GM12878 (cell line): ENCODE measurements around the gene ANO10. TPM values are rescaled to one million over a fixed set of nuclear protein-coding genes. Genes with fewer than 3 reads are reported as not detected.

Experiments
- ATAC-seq: fragments of 200-7000 bp; cut with Tn5 transposase; 3 replicates; pipeline ENCODE4 v1.9.1; 2020; ENCODE audit warnings: mild to moderate bottlenecking, moderate library complexity
- BruUV-seq: library from RNA; stranded (reverse); fragments of 400-500 nt; replicated peaks from 2 replicates; lab custom pipeline; 2021; lab: Mats Ljungman, UMichigan
- CTCF ChIA-PET: fragments of 300-600 bp; sonication (Branson Sonifier 250); formaldehyde crosslinking; extraction: SDS; loops from one replicate; lab custom pipeline; 2021; ENCODE audit warnings: inconsistent platforms; lab: Yijun Ruan, JAX
- POLR2A ChIA-PET: fragments of 350-600 bp; formaldehyde crosslinking; extraction: SDS; loops from one replicate; lab custom pipeline; 2021; ENCODE audit warnings: inconsistent platforms; lab: Charles Lee
- RAD21 ChIA-PET: fragments of 300-600 bp; sonication (Branson Sonifier 250); formaldehyde crosslinking; loops from one replicate; lab custom pipeline; 2023; ENCODE audit warnings: antibody characterized with exemption; ENCODE audit not compliant: unreplicated experiment; lab: Charles Lee
- SMC1A ChIA-PET: fragments of 300-600 bp; sonication (Branson Sonifier 250); formaldehyde crosslinking; loops from one replicate; lab custom pipeline; 2023; ENCODE audit not compliant: unreplicated experiment, uncharacterized antibody; lab: Charles Lee
- DNase-seq: peaks from one replicate; pipeline ENCODE4 v3.0.0-alpha.2; 2011; ENCODE audit warnings: low read depth, low spot score
- FAIRE-seq: peaks from 3 replicates; lab custom pipeline; 2011; peaks lifted over from hg19 to GRCh38; lab: Jason Lieb, UNC
- H2AFZ ChIP-seq: 2 replicates; pipeline ENCODE4 v1.6.0; 2011; ENCODE audit warnings: low read depth, low read length, control low read depth; ENCODE audit not compliant: control insufficient read depth
- H3K27ac ChIP-seq: 2 replicates; pipeline ENCODE4 v1.5.1; 2011; ENCODE audit warnings: control low read depth; ENCODE audit not compliant: control insufficient read depth, insufficient read depth
- H3K27me3 ChIP-seq, 2 experiments: replicated peaks in 1 of 2; 2 replicates each; pipeline versions ENCODE4 v1.6.0 to v1.6.1; 2011; ENCODE audit warnings: low read length in 1 of 2; ENCODE audit not compliant: control insufficient read depth in 2 of 2, insufficient read depth in 2 of 2
- H3K36me3 ChIP-seq, 2 experiments: 2 replicates each; pipeline ENCODE4 v1.5.1; 2011; ENCODE audit warnings: low read length in 1 of 2; ENCODE audit not compliant: control insufficient read depth in 2 of 2, insufficient read depth in 2 of 2
- H3K4me1 ChIP-seq: 2 replicates; pipeline ENCODE4 v1.6.1; 2011; ENCODE audit warnings: mild to moderate bottlenecking, low read length, moderate library complexity, mixed read lengths; ENCODE audit not compliant: control insufficient read depth, insufficient read depth
- H3K4me2 ChIP-seq: 2 replicates; pipeline ENCODE4 v1.6.0; 2011; ENCODE audit warnings: control low read depth; ENCODE audit not compliant: control insufficient read depth, insufficient read depth
- H3K4me3 ChIP-seq: fragments of 200-600 bp; sonication (generic); 2 replicates; pipeline ENCODE4 v1.5.1; 2016
- H3K79me2 ChIP-seq: 2 replicates; pipeline ENCODE4 v1.6.0; 2011; ENCODE audit warnings: low read length; ENCODE audit not compliant: control insufficient read depth, insufficient read depth
- H3K9ac ChIP-seq: 2 replicates; pipeline ENCODE4 v1.8.0; 2011; ENCODE audit warnings: low read length, control low read depth, mixed read lengths; ENCODE audit not compliant: control insufficient read depth, insufficient read depth
- H3K9me3 ChIP-seq: replicated peaks from 3 replicates; pipeline ENCODE4 v1.5.1; 2011; ENCODE audit warnings: mild to moderate bottlenecking, low read length; ENCODE audit not compliant: control insufficient read depth, insufficient read depth
- H4K20me1 ChIP-seq: 2 replicates; pipeline ENCODE4 v1.6.0; 2011; ENCODE audit not compliant: control insufficient read depth, insufficient read depth
- BHLHE40 ChIP-seq, 2 experiments: fragments of 450-650 bp in 1 of 2; IDR thresholded peaks; 2 replicates each; pipeline ENCODE4 v1.6.1; 2011 to 2017; ENCODE audit warnings: low read depth in 2 of 2, borderline replicate concordance in 1 of 2, improper control_type of control experiment in 1 of 2, low read length in 1 of 2, mild to moderate bottlenecking in 1 of 2
- BRCA1 ChIP-seq: IDR thresholded peaks from 2 replicates; pipeline ENCODE4 v1.6.1; 2011; ENCODE audit warnings: low read depth, low read length, improper control_type of control experiment
- EZH2 ChIP-seq: IDR thresholded peaks from 2 replicates; pipeline ENCODE4 v1.6.1; 2012; ENCODE audit warnings: low read depth, mild to moderate bottlenecking, control low read depth, inconsistent platforms, low read length, borderline replicate concordance; ENCODE audit not compliant: control insufficient read depth
- GABPA ChIP-seq: IDR thresholded peaks from 2 replicates; pipeline ENCODE4 v1.6.1; 2014; ENCODE audit warnings: antibody characterized with exemption, low read depth, mild to moderate bottlenecking, inconsistent platforms
- IKZF1 ChIP-seq: fragments of 450-650 bp; conservative IDR thresholded peaks from 2 replicates; pipeline ENCODE4 v1.6.1; 2017; ENCODE audit warnings: antibody characterized with exemption, mild to moderate bottlenecking
- JUNB ChIP-seq: IDR thresholded peaks from 2 replicates; pipeline ENCODE4 v1.6.1; 2016; ENCODE audit warnings: antibody characterized with exemption, mild to moderate bottlenecking
- PBX3 ChIP-seq: IDR thresholded peaks from 2 replicates; pipeline ENCODE4 v1.6.1; 2011; ENCODE audit warnings: mild to moderate bottlenecking, low read depth, low read length, moderate library complexity; ENCODE audit not compliant: insufficient replicate concordance
- RB1 ChIP-seq: fragments of 450-650 bp; formaldehyde crosslinking; IDR thresholded peaks from 2 replicates; pipeline ENCODE4 v1.6.1; 2017; ENCODE audit warnings: mild to moderate bottlenecking, borderline replicate concordance
- SIN3A ChIP-seq: IDR thresholded peaks from 2 replicates; pipeline ENCODE4 v1.6.1; 2012; ENCODE audit warnings: low read depth, low read length, improper control_type of control experiment
- SMARCA5 ChIP-seq: fragments of 450-650 bp; IDR thresholded peaks from 2 replicates; pipeline ENCODE4 v1.6.1; 2017; ENCODE audit warnings: mild to moderate bottlenecking
- STAT1 ChIP-seq: fragments of 450-650 bp; conservative IDR thresholded peaks from 2 replicates; pipeline ENCODE4 v1.6.1; 2014; ENCODE audit warnings: antibody characterized with exemption, mild to moderate bottlenecking
- ZNF274 ChIP-seq: IDR thresholded peaks from one replicate; pipeline ENCODE4 v1.8.0; 2011; ENCODE audit not compliant: insufficient read length, insufficient read depth
- ZNF384 ChIP-seq: IDR thresholded peaks from 2 replicates; pipeline ENCODE4 v1.6.1; 2012; ENCODE audit warnings: low read depth, mild to moderate bottlenecking, low read length, improper control_type of control experiment, borderline replicate concordance
- ZNF592 ChIP-seq: fragments of 450-650 bp; IDR thresholded peaks from 2 replicates; pipeline ENCODE4 v1.6.1; 2017; ENCODE audit warnings: mild to moderate bottlenecking, moderate library complexity
- WGBS: methylation state at CpG from one replicate; pipeline ENCODE4 v1.1.6; 2016; ENCODE audit warnings: low lambda C conversion rate; ENCODE audit not compliant: insufficient replicate concordance, insufficient coverage; ENCODE audit errors: missing lambda C conversion rate; 5-methylcytosine and 5-hydroxymethylcytosine counted together
- in situ Hi-C: fragments of 300-500 bp; cut with MboI; formaldehyde crosslinking; loops from 9 replicates; pipeline ENCODE4 v1.14.3; 2018; ENCODE audit warnings: mixed read lengths
- intact Hi-C: fragments of 100-400 bp; cut with micrococcal nuclease; formaldehyde crosslinking; loops from one replicate; pipeline ENCODE4 v1.14.2; 2022; ENCODE audit not compliant: unreplicated experiment
- polyA plus RNA-seq, 11 experiments: library from polyadenylated mRNA; depleted of rRNA in 4 of 11; unstranded in 6 of 11; stranded (reverse) in 5 of 11; fragments of >200 nt; fragmentation: Nextera tagmentation in 4 of 11; fragmentation: Illumina TruSeq in 1 of 11; extraction: Ambion mirVana in 4 of 11; extraction: Trizol in 1 of 11; gene quantifications; 1 replicate in 1 of 11; 2 replicates in 10 of 11; pipeline versions ENCODE4 v1.2.1 to v1.2.3, GENCODE V29; 2011 to 2016; ENCODE audit warnings: inconsistent platforms in 2 of 11, missing spikeins in 2 of 11, low read depth in 1 of 11
- total RNA-seq, 4 experiments: library from RNA; depleted of rRNA in 3 of 4; stranded (reverse); fragments of >200 nt in 3 of 4; fragmentation: Illumina TruSeq in 1 of 4; extraction: Trizol in 1 of 4; gene quantifications; 2 replicates each; pipeline versions ENCODE4 v1.2.1 to v1.2.3, GENCODE V29; 2013 to 2021
- TF ChIP-seq, protein P1 (sequence below): fragments of 450-650 bp; IDR thresholded peaks from 2 replicates; pipeline ENCODE4 v1.6.1; 2017; ENCODE audit warnings: mild to moderate bottlenecking, low read depth, inconsistent platforms; ENCODE audit not compliant: poor library complexity, severe bottlenecking

Gene ANO10
- total and polyA plus RNA-seq, 10 of the 15 experiments (the other 5 are each of a cell fraction or from before 2014, with no cell fraction given), result 0.29 to 21.9 (median 1.6) TPM

GRCh38 chr3:43363621-43364266, 258.1 kb downstream of the ANO10 start:
- BruUV-seq, result no TSS peak
- Histone ChIP-seq H3K4me2 (no peak overlapping the region), H3K9me3 (no peaks in the 10 kb centered on the region), H3K27ac (no peak overlapping the region), H2AFZ (no peak overlapping the region), H3K9ac (no peak overlapping the region), H3K4me1 (no peaks in the 10 kb centered on the region), H4K20me1 (0 out of 2 replicates have a peak, but pooled peaks cover 2% of the 10 kb centered on the region), H3K79me2 (no peaks in the 10 kb centered on the region), H3K36me3 (no peaks in the 10 kb centered on the region; a peak in 2 of 4 replicates), H3K27me3 (no peaks in the 10 kb centered on the region), H3K4me3 (no peak overlapping the region)
- 77% methylated on average over 26 of the region's 26 CpGs for WGBS
- in situ Hi-C loops, result no loop called here
- ATAC-seq (no peak), FAIRE-seq (no peak), DNase-seq (no peak)
- CTCF ChIA-PET, result no interaction called here
- SMC1A ChIA-PET, result no interaction called here
- RAD21 ChIA-PET, result no interaction called here
- intact Hi-C loops, result no loop called here
- TF ChIP-seq ZNF592, result no peak
- no peak for TF ChIP-seq ZNF274
- no peak for TF ChIP-seq GABPA
- TF ChIP-seq IKZF1, result no peak
- no peak for TF ChIP-seq SIN3A
- no peak for TF ChIP-seq PBX3
- TF ChIP-seq JUNB, result no peak
- TF ChIP-seq RB1, result no peak
- no peak for TF ChIP-seq BRCA1
- no peak for TF ChIP-seq BHLHE40 (IDR thresholded peaks at IDR 0.05; ENCODE audit: borderline replicate concordance in 1 of 2, low read depth in 2 of 2, low read length in 1 of 2)
- TF ChIP-seq STAT1, result no peak
- no peak for TF ChIP-seq SMARCA5
- TF ChIP-seq, protein P1, sequence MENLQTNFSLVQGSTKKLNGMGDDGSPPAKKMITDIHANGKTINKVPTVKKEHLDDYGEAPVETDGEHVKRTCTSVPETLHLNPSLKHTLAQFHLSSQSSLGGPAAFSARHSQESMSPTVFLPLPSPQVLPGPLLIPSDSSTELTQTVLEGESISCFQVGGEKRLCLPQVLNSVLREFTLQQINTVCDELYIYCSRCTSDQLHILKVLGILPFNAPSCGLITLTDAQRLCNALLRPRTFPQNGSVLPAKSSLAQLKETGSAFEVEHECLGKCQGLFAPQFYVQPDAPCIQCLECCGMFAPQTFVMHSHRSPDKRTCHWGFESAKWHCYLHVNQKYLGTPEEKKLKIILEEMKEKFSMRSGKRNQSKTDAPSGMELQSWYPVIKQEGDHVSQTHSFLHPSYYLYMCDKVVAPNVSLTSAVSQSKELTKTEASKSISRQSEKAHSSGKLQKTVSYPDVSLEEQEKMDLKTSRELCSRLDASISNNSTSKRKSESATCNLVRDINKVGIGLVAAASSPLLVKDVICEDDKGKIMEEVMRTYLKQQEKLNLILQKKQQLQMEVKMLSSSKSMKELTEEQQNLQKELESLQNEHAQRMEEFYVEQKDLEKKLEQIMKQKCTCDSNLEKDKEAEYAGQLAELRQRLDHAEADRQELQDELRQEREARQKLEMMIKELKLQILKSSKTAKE, result no peak
- no peak for TF ChIP-seq ZNF384
- TF ChIP-seq EZH2, result no peak
- POLR2A ChIA-PET, result no interaction called here
